T-helper 2 cell treated with Interferon-gamma antibody and Interleukin-4, amounts not matched to agents 100 ng/mL and 5 ng/mL, for 36 hours (primary cell): ENCODE results near the gene BMP8A. TPM values are rescaled to one million over a fixed set of nuclear protein-coding genes. Genes with fewer than 3 reads are reported as not detected.
"Not testable (repeated sequence)": the region's sequence is repeated elsewhere in the genome, so short reads cannot be mapped to it uniquely, and the experiment has no call there.

ENCODE experiments used
- intact Hi-C: fragments of 100-400 bp; cut with micrococcal nuclease; formaldehyde crosslinking; loops from one replicate; pipeline ENCODE4 v1.15.1; 2023
- total RNA-seq: library from RNA; stranded (reverse); gene quantifications from 2 replicates; pipeline ENCODE4 v1.2.3, GENCODE V29; 2022

BMP8A gene, protein sequence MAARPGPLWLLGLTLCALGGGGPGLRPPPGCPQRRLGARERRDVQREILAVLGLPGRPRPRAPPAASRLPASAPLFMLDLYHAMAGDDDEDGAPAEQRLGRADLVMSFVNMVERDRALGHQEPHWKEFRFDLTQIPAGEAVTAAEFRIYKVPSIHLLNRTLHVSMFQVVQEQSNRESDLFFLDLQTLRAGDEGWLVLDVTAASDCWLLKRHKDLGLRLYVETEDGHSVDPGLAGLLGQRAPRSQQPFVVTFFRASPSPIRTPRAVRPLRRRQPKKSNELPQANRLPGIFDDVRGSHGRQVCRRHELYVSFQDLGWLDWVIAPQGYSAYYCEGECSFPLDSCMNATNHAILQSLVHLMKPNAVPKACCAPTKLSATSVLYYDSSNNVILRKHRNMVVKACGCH
- total RNA-seq: not detected in 2 replicates

GRCh38 chr1:39491146-39491921, at the start of gene BMP8A:
BMP8A (plus strand) TSS chr1:39491636; CDS start chr1:39491992, 356 bp downstream.
- intact Hi-C loops: no loop called here

DNA sequence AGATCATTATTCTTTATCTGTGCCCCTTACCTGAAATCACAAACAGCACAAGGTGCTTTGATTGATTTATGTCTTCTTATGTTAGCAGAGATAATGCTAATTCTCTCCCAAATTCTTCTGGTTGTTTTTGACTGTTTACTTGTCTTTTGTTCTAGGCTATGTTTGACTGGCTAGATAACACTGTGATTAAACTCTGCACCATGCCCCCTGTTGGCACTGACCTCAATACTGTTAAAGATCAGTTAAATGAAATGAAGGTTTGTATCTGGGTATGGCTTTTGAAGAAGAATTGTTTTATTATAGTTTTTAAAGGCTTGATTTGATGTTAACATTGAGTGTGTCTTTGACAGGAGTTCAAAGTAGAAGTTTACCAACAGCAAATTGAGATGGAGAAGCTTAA, 49.6 kb upstream of the BMP8A start:
- intact Hi-C loops: no loop called here

GRCh38 chr1:39445573-39445972, 45.9 kb upstream of the BMP8A start:
- intact Hi-C loops: no loop called here

DNA sequence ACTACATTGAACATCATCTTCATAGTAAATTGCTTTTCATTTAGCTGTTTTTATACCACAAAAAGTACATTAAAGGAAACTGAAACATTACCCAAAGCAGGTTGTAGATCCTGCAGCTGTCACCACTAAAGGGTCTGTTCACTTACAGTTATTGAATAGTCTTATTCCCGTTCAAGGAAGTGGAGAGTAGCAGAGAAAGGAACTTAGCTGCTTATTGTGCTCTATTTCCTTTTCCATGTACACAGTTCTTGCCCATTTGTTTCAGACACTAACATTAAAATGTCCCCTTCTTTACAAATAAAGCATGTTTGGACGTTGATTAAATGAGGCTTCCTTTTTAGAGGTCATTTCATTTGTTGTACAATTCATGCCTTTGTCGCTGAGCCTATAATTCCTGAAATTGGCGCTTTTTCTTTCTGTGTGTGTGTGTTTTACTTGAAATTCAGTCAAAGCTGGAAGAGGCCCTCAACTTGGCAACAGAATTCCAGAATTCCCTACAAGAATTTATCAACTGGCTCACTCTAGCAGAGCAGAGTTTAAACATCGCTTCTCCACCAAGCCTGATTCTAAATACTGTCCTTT, 44.4 kb upstream of the BMP8A start:
- intact Hi-C loops: no loop called here

- intact Hi-C loops: not testable (repeated sequence)
Measured at GRCh38 chr1:39450041-39450440, 41.4 kb upstream of the BMP8A start.

GRCh38 chr1:39450956-39451606, 40.4 kb upstream of the BMP8A start:
- intact Hi-C loops: no loop called here

GRCh38 chr1:39452081-39452480, 39.4 kb upstream of the BMP8A start:
- intact Hi-C loops: no loop called here

DNA sequence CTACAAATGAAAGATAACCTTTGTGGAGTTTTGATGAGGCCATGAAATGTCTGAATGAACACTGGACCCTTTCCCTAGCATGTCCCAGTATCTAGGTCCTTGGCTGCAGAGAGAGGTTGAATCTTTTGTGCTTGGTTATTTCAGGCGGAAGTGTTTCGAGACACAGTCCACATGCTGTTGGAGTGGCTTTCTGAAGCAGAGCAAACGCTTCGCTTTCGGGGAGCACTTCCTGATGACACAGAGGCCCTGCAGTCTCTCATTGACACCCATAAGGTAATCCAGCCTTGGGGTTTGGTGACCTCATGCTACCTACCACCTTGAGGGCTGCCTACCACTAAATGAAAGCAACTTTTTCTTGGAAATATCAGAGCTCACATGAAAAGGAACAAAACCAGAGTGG, 38.9 kb upstream of the BMP8A start:
- intact Hi-C loops: no loop called here

- intact Hi-C loops: no loop called here
Measured at GRCh38 chr1:39453603-39454002, 37.8 kb upstream of the BMP8A start.

DNA sequence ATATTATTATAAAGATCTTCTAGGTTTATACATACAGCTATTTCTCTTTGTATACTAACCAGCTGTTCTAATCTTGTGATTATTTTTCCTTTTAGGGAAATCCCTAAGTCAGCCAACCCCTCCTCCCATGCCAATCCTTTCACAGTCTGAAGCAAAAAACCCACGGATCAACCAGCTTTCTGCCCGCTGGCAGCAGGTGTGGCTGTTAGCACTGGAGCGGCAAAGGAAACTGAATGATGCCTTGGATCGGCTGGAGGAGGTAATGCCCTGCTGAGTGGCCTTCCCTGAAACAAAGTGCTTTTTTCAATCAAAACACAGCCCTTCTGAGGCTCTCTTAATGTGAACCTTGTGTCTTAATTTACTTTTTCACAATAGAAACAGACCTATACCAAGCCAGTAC, 32.4 kb upstream of the BMP8A start:
- intact Hi-C loops: no loop called here

DNA sequence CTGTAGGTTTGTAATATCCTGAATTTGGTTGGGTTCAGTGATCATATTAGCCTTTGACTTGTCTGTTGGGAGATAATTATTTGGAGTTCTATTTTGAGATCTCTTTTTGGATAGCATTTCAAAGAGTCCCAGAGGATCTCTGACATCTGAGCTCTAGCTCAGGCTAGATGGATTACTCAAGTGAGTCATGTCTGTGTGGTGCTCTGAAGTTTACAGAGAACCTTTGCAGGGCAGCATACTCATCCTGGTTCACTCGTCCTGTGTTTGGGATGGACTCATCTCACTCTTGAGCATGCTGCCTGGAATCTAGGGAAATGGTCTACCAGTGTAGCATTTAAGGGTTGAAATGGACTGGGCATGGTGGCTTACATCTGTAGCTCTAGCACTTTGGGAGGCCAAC, 29.4 kb upstream of the BMP8A start:
- intact Hi-C loops: no loop called here

DNA sequence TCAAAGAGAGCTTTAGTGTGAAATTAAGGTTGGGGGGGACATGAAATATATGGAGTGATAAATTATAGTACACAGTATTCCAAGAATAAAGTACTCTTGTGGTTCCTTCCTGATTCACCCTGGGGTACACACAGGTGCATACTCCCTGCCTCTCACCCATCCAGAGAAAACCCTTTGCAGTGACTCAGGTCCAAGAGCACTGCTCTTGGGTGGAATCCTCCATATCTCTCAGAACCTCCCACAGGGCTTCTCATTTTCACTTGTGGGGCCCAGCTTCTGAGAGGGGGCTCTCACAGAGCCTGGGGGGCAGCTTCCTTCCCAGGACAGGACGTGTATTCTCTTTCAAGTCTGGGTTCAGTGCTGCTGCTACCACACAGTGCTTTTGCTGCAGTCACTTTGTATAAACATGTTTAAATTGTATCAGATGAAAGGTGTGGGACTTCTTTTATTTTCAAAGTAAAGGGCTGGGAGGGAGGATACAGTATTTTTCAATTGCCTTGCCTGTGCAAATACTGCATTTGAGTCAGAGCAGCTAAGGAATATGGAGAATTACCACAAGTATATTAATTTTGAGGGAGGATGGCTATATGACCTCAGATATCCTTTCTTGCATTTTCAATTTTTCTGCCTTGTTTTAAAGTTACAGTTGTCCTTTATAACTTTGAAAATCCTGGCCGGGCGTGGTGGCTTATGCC, 24.9 kb upstream of the BMP8A start:
- intact Hi-C loops: no loop called here

DNA sequence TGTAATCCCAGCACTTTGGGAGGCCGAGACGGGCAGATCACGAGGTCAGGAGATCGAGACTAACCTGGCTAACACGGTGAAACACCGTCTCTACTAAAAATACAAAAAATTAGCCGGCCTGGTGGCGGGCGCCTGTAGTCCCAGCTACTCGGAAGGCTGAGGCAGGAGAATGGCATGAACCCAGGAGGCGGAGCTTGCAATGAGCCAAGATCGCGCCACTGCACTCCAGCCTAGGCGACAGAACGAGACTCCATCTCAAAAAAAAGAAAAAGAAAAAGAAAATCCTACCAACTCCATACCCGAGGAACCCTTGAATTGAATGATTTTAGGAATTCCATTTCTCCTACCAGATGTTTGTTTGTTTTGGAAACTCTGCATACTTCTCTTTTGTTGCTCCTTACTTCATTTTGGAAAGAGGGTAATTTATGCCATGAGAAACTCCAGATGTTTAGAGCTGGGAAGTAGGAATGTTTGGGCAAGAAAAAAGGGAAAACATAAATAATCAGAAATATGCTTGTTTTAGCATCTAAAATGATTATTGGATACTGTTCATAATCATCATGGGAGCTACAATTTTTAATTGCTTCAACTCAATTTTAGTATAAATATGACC, 24.2 kb upstream of the BMP8A start:
- intact Hi-C loops: not testable (repeated sequence)

- intact Hi-C loops: no loop called here
Measured at GRCh38 chr1:39469150-39469549, 22.3 kb upstream of the BMP8A start.

GRCh38 chr1:39470040-39470439, 21.4 kb upstream of the BMP8A start:
- intact Hi-C loops: no loop called here

DNA sequence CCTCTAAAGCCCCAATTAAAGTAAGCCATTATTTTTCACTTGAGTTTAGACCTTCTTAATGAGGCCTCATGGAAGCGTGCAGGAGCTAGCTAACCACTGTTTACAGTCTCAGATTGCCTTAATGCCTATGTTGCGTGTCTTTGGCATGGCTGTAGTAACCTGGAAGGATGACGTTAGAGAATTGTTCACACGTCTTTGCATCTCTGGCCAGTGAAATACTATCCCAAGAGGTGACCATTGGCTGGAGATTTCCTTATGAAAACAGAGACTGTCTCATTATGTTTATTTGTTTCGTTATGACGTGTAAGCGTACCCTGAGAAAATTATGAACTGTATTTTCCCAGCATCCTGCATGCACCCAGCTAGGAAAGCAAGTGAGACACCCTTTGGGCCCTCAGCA, 18.6 kb upstream of the BMP8A start:
- intact Hi-C loops: no loop called here

DNA sequence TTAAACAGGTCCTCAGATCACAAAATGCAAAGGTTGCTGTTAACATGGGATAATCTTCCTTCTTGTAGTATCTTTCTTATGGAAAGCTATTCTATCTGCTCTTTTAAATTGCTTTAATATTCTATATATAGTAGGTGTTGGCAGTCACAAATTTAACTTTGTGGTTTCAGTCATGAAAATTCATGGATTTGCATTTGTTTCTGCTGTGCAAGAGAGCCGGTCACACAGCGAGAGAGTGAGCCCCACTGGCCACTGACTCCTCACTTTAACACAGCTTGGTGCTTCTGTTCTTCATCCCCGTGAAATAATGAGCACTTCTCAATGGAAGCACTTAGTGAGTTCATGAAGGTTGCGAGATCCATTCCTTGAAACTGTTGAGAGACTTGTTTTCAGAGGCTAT, 18.1 kb upstream of the BMP8A start:
- intact Hi-C loops: no loop called here

- intact Hi-C loops: no loop called here
Measured at GRCh38 chr1:39474810-39475209, 16.6 kb upstream of the BMP8A start.

DNA sequence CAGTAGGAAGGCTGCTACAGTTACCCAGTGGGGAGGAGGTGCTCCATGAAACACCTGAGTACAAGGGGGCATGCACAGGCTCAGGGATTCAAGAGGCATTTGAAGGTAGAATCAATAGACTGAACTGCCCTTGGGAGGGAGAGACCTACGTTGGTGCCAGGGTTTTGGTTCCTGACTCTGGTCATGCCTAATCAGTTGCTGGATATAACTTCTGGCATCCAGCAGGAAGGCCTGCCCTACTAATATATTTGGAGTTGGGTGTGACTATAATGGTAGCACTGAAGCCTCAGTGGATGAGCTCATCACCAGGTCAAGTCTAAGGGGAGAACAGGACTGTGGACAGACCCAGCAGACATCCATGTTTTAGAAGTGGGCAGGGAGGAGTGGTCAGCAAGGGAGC, 15.9 kb upstream of the BMP8A start:
- intact Hi-C loops: not testable (repeated sequence)

GRCh38 chr1:39478126-39478915, 13.1 kb upstream of the BMP8A start:
- intact Hi-C loops: no loop called here
